OCI-LY1 (cell line): ENCODE data around the gene PAQR6.

Experiments used
- EZH2 ChIP-seq: fragments of 200-600 bp; sonication (generic), shearing (Covaris generic); IDR thresholded peaks from 2 replicates; pipeline ENCODE4 v1.8.0; 2017; ENCODE audit warnings: borderline replicate concordance, mixed run types, mild to moderate bottlenecking, antibody characterized with exemption, low read length, moderate library complexity, mixed read lengths
- TF ChIP-seq, protein P1 (sequence below): fragments of 200-600 bp; sonication (generic), shearing (Covaris generic); IDR thresholded peaks from 2 replicates; pipeline ENCODE4 v1.5.1; 2017; ENCODE audit warnings: mild to moderate bottlenecking, antibody characterized with exemption, low read length, moderate library complexity, mixed read lengths

GRCh38 chr1:156246241-156246780 is 1.5 kb downstream of the PAQR6 start:
- TF ChIP-seq, protein P1, sequence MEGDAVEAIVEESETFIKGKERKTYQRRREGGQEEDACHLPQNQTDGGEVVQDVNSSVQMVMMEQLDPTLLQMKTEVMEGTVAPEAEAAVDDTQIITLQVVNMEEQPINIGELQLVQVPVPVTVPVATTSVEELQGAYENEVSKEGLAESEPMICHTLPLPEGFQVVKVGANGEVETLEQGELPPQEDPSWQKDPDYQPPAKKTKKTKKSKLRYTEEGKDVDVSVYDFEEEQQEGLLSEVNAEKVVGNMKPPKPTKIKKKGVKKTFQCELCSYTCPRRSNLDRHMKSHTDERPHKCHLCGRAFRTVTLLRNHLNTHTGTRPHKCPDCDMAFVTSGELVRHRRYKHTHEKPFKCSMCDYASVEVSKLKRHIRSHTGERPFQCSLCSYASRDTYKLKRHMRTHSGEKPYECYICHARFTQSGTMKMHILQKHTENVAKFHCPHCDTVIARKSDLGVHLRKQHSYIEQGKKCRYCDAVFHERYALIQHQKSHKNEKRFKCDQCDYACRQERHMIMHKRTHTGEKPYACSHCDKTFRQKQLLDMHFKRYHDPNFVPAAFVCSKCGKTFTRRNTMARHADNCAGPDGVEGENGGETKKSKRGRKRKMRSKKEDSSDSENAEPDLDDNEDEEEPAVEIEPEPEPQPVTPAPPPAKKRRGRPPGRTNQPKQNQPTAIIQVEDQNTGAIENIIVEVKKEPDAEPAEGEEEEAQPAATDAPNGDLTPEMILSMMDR, result no peak
- TF ChIP-seq EZH2, result no peak
